Stimulated activated naive CD8-positive, alpha-beta T cell treated with anti-CD3 and anti-CD28 coated beads, Interleukin-15, Interleukin-2, amounts not matched to agents 100 ng/mL and 50 ng/mL, for 24 hours (primary cell): Measurements from ENCODE around the gene PPIF.
"Not testable (repeated sequence)": the region's sequence is repeated elsewhere in the genome, so short reads cannot be mapped to it uniquely, and the experiment has no call there.

Source experiments
- H3K27ac Mint-ChIP-seq: one replicate; pipeline ENCODE4 v1.8.0; 2021; ENCODE audit warnings: mild to moderate bottlenecking, mixed read lengths
- H3K27me3 Mint-ChIP-seq: one replicate; pipeline ENCODE4 v1.8.0; 2021; ENCODE audit warnings: mixed read lengths
- H3K36me3 Mint-ChIP-seq: one replicate; pipeline ENCODE4 v1.8.0; 2021; ENCODE audit warnings: low read depth, mixed read lengths
- H3K4me1 Mint-ChIP-seq: one replicate; pipeline ENCODE4 v1.8.0; 2021; ENCODE audit warnings: low read depth, mixed read lengths
- H3K4me3 Mint-ChIP-seq: one replicate; pipeline ENCODE4 v1.8.0; 2021; ENCODE audit warnings: mild to moderate bottlenecking, mixed read lengths
- H3K9me3 Mint-ChIP-seq: one replicate; pipeline ENCODE4 v1.8.0; 2021; ENCODE audit warnings: mixed read lengths

Gene PPIF

DNA sequence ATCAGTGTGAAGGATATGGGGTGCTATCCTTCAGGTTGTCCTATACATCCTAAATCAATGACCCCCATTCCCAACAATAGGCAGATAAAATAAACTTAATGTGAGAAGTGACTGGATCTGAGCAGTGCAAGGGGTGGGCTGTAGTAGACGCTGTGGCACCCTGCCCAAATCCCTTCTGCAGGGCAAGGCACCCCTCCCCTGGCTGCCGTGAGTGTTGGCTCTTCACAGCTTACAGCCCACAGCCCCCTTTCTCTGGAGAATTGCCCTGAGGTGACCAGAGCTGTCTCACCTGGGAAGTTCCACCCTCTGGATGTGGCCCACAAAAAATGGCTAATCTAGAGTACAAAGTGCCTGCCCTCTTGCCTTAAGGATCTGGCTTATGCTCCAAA, 25.8 kb upstream of the PPIF start:
- Mint-ChIP-seq H3K27me3 (no peaks in the 10 kb centered on the region), H3K36me3 (no peaks in the 10 kb centered on the region), H3K4me1 (peaks cover 86% of the 10 kb centered on the region), H3K4me3 (no peak overlapping the region), H3K27ac (peak overlapping the region; percentile 60), H3K9me3 (peaks cover 4% of the 10 kb centered on the region)

GRCh38 chr10:79321951-79322350, 25.3 kb upstream of the PPIF start:
- H3K27ac Mint-ChIP-seq: peak overlapping the region; percentile 55
- H3K9me3 Mint-ChIP-seq: peaks cover 4% of the 10 kb centered on the region
- peaks cover 81% of the 10 kb centered on the region for H3K4me1 Mint-ChIP-seq
- no peaks in the 10 kb centered on the region for H3K36me3 Mint-ChIP-seq
- H3K4me3 Mint-ChIP-seq: no peak overlapping the region
- no peaks in the 10 kb centered on the region for H3K27me3 Mint-ChIP-seq

DNA sequence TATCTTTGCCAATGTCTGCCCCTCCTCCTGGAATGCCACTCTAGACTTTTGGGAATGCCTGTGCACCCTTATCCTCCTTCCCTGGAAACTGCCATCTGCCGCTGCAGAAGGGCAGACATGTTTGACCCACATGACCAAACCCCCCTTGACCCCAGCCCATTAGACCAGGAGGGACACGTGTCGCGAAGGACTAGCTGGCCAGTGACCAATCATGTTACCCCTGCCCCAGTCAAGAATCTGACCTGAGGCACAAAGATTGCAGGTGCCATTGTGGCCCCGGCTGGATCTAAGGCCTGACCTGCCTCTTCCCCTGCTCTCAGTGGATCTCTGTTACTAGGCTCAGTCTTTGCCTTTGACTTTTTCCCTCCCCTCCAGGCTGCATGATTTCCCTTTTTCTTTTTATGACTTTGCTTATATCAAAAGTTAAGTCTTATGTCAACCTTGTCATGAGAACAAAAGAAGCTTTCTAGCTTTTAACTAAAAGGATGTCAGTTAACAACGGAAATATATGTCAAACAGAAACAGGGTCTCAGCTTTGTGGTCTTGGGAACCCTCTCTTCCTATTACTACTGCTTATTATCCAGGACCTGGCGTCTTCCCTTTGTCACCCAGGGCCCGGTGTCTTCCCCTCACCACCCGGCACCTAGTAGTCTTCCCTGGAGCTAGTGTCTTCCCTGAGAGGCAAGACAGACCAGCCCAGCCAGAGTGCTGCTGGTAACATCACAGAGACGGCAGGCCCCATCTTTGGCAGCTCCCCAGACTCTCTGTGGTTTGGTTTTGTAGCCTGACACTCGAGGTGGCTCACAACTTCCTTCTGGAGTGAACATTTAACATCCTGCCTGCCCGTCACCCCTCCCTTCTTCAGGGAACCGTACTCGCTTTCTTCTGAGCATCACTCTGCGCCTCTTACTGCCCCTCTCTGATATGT, 24.4 kb upstream of the PPIF start:
- Mint-ChIP-seq H3K36me3 (no peaks in the 10 kb centered on the region), H3K27me3 (no peaks in the 10 kb centered on the region), H3K9me3 (peaks cover 4% of the 10 kb centered on the region), H3K27ac (peak overlapping the region; percentile 95), H3K4me3 (peak overlapping the region; percentile 59), H3K4me1 (peaks cover 72% of the 10 kb centered on the region)

- peak overlapping the region; percentile 95 for H3K27ac Mint-ChIP-seq
- no peaks in the 10 kb centered on the region for H3K36me3 Mint-ChIP-seq
- peaks cover 66% of the 10 kb centered on the region for H3K4me1 Mint-ChIP-seq
- H3K27me3 Mint-ChIP-seq: no peaks in the 10 kb centered on the region
- peak overlapping the region; percentile 59 for H3K4me3 Mint-ChIP-seq
- peaks cover 4% of the 10 kb centered on the region for H3K9me3 Mint-ChIP-seq
Measured at GRCh38 chr10:79323602-79324001, 23.7 kb upstream of the PPIF start.

GRCh38 chr10:79324032-79324695, 23.1 kb upstream of the PPIF start:
- peak overlapping the region; percentile 95 for H3K27ac Mint-ChIP-seq
- peaks cover 62% of the 10 kb centered on the region for H3K4me1 Mint-ChIP-seq
- no peaks in the 10 kb centered on the region for H3K27me3 Mint-ChIP-seq
- H3K36me3 Mint-ChIP-seq: no peaks in the 10 kb centered on the region
- peaks cover 4% of the 10 kb centered on the region for H3K9me3 Mint-ChIP-seq
- no peak overlapping the region for H3K4me3 Mint-ChIP-seq

- Mint-ChIP-seq H3K27me3 (no peaks in the 10 kb centered on the region), H3K36me3 (no peaks in the 10 kb centered on the region), H3K4me3 (no peak overlapping the region), H3K27ac (no peak overlapping the region), H3K4me1 (peaks cover 54% of the 10 kb centered on the region), H3K9me3 (no peaks in the 10 kb centered on the region)
Measured at GRCh38 chr10:79326361-79327089, 20.7 kb upstream of the PPIF start.

DNA sequence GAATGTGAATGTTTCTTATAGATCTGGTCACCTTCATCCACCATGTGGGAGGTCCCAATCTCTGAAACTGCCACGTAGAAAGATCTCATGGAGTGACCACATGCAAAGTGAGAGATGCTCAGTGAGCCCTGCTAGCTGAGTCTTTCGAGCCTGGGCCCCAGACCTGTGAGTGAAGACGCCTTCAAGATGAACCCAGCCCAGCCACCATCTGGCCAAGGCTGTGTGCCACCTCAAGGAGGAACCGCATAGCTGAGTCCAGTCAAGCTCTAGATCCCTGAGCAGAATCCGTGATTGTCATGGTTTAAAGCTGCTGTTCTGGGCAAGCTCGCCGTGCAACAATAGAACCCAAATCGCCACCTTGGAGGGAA, 20.2 kb upstream of the PPIF start:
- Mint-ChIP-seq H3K4me3 (no peak overlapping the region), H3K27ac (no peak overlapping the region), H3K36me3 (no peaks in the 10 kb centered on the region), H3K27me3 (no peaks in the 10 kb centered on the region), H3K9me3 (no peaks in the 10 kb centered on the region), H3K4me1 (peaks cover 54% of the 10 kb centered on the region)

DNA sequence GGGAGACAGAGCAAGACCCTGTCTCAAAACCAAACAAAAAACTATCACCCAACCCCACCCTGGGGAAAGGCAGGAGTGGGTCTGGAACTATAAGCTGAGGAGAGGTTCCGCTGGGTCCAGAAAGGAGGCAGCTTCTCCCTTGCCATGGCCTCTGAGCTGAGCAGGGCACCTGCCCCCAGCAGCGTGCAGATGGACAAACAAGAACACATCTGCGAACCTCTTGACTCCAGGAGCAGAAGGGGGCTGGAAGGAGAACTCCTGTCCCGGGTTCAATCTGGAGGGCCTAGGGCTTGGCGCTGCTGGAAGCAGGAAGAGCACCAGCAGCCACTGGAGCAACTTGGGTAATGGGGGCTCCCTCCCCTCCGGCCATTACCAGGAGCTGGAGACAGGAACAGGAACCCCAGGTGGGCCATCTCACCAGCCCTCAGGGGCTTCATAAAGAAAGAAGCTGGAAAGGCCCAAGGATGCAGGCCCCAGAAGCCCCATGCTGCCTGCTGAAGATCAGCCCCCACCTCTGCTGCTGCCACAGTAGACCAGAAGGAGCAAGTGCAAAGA, 19.0 kb upstream of the PPIF start:
- H3K27me3 Mint-ChIP-seq: no peaks in the 10 kb centered on the region
- H3K27ac Mint-ChIP-seq: no peak overlapping the region
- no peaks in the 10 kb centered on the region for H3K36me3 Mint-ChIP-seq
- H3K4me3 Mint-ChIP-seq: no peak overlapping the region
- peaks cover 47% of the 10 kb centered on the region for H3K4me1 Mint-ChIP-seq
- H3K9me3 Mint-ChIP-seq: no peaks in the 10 kb centered on the region

DNA sequence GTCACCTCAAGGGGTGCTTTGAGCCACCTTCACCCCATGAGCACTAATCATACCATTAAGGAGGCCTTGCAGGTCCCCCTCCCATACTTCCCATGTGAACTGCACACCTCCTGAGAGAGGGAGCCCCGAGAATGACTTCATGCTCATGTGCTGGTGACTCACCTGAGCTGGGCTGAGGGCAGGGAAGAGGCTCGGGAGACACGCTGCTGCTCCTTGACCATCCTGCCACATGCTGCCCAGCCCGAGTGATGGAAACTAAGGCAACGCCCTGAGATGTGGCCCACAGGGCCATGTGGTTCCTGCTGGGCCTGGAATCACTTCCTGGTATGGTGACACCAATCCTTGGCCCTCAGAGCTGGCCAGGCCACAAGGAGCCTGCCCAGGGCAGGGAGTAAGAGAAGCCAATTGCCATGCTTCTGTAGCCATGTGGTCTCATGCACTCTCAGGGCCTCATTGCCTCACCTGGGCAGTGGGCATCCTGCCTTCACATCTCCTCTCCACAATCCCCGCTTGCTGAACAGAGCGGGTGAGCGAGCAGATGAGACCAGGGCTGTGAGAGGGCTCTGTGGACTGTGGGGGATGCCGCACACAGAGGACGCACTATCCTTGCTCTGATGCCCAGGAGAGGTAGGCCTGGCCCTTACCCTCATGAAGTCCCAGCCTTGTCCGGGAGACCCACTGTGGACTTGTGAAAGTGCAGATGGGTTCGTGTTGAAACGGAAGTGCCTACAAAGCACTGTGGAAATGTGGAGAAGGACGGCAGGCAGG, 18.3 kb upstream of the PPIF start:
- Mint-ChIP-seq H3K27ac (no peak overlapping the region), H3K27me3 (no peaks in the 10 kb centered on the region), H3K4me1 (peaks cover 47% of the 10 kb centered on the region), H3K36me3 (no peaks in the 10 kb centered on the region), H3K4me3 (no peak overlapping the region), H3K9me3 (no peaks in the 10 kb centered on the region)

DNA sequence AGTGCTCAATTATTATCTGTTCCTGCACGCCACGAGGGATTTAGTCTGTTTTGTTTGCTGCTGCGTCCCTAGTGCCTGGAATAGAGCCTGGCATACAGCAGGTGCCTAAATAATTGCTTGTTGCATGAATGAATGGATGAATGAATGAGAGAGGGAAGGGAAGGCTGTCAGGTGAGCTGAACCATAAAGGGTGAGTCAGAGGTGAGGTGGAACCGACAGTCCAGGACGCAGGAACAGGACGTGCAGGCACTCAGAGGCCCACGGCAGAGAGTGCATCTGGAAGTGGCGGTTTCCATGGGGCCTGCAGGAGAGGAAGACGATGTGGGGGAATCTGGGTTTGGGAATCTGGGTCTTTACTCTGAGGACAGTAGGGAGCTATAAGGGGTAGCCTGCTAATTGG, 17.7 kb upstream of the PPIF start:
- no peaks in the 10 kb centered on the region for H3K36me3 Mint-ChIP-seq

DNA sequence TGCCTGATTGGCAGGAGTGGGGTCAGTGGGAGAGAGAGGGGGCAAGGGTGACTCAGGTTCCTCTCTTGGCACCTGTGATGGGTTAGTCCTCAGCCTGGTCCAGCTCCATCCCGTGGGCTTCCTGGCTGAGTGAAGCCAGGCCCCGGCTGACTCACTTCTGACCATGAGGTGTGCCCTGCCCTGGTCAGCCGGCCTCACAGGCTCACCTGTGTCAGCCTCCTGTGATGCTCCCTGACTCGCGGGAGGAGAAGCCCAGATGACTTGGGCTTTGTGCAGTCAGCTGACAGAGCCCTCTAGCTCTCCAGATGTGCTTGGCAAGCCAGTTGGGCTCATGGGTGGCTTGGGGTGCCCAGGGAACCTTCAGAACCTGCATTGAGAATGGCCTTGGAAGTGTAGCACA, 16.0 kb upstream of the PPIF start:
- H3K4me3 Mint-ChIP-seq: peak overlapping the region; percentile 15
- H3K9me3 Mint-ChIP-seq: no peaks in the 10 kb centered on the region
- peaks cover 51% of the 10 kb centered on the region for H3K4me1 Mint-ChIP-seq
- no peaks in the 10 kb centered on the region for H3K27me3 Mint-ChIP-seq
- H3K27ac Mint-ChIP-seq: peak overlapping the region; percentile 84
- H3K36me3 Mint-ChIP-seq: no peaks in the 10 kb centered on the region

More for the DNA sequence above, 17.7 kb upstream of the PPIF start:
- Mint-ChIP-seq H3K27me3 (no peaks in the 10 kb centered on the region), H3K9me3 (no peaks in the 10 kb centered on the region), H3K27ac (no peak overlapping the region), H3K4me1 (peaks cover 46% of the 10 kb centered on the region), H3K4me3 (no peak overlapping the region)

GRCh38 chr10:79331709-79332108, 15.6 kb upstream of the PPIF start:
- Mint-ChIP-seq H3K4me1 (peaks cover 51% of the 10 kb centered on the region), H3K9me3 (no peaks in the 10 kb centered on the region), H3K27me3 (no peaks in the 10 kb centered on the region), H3K27ac (peak overlapping the region; percentile 97), H3K36me3 (no peaks in the 10 kb centered on the region), H3K4me3 (peak overlapping the region; percentile 41)

DNA sequence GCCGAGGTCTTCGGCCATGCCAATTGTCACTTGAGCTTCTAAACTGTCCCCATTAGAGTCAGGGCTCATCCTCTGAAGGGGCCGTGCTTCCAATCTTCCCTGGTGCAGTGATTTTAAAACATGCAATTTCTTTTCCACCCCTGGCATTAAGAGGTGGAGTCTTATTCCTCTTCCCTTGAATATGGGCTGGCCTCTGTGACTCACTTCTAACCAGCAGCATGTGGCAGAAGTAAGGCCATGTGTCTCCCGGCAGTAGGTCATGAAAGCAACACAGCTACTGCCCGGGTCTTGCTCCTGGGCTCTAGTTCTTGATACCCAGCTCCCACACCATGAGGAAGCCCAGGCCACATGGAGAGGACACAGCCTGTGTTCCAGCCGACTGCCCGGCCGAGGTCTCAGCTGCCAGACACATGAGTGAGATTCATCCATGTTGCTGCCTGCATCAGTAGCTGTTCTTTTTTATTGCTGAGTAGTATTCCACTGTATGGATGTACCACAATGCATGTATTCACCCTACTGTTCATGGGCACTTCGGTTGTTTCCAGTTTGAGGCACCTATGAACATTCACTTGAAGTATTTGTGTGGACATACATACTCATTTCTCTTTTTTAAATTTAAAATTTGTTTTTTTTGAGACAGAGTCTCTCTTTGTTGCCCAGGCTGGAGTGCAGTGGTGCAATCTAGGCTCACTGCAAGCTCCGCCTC, 14.5 kb upstream of the PPIF start:
- H3K36me3 Mint-ChIP-seq, H3K27me3 Mint-ChIP-seq, H3K9me3 Mint-ChIP-seq, H3K4me3 Mint-ChIP-seq: not testable (repeated sequence)
- Mint-ChIP-seq H3K4me1 (peaks cover 51% of the 10 kb centered on the region), H3K27ac (peak overlapping the region; percentile 92)

DNA sequence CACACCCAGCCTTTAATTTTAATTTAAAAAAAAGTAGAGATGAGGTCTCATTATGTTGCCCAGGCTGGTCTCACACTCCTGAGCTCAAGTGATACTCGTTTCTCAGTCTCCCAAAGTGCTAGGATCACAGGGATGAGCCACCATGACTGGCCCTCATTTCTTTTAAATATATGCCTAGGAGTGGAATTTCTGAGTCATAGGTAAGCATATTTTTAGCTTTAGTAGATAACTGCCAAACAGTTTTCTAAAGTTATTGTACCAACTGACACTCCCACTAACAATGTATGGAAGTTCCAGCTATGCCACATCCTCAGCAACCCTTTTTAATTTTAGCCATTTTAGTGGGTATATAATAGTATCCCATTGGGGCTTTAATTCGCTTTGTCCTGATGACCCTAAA, 13.8 kb upstream of the PPIF start:
- H3K27ac Mint-ChIP-seq: peak overlapping the region; percentile 92

More for the DNA sequence above, 13.8 kb upstream of the PPIF start:
- no peaks in the 10 kb centered on the region for H3K27me3 Mint-ChIP-seq
- H3K9me3 Mint-ChIP-seq: no peaks in the 10 kb centered on the region
- peaks cover 51% of the 10 kb centered on the region for H3K4me1 Mint-ChIP-seq
- no peaks in the 10 kb centered on the region for H3K36me3 Mint-ChIP-seq
- peak overlapping the region; percentile 38 for H3K4me3 Mint-ChIP-seq
